Parathyroid adenoma (tissue), 2 donors: ENCODE data around the gene SNX33.
"Not testable (repeated sequence)": the region's sequence is repeated elsewhere in the genome, so short reads cannot be mapped to it uniquely, and the experiment has no call there.

Experiments used
- H2AFZ ChIP-seq: fragments of 300-600 bp; sonication (generic); one replicate; pipeline ENCODE4 v1.7.0; 2017; ENCODE audit warnings: antibody characterized with exemption, mild to moderate bottlenecking
- H3K27ac ChIP-seq: fragments of 300-600 bp; sonication (generic); one replicate; pipeline ENCODE4 v1.7.0; 2017
- H3K27me3 ChIP-seq: fragments of 300-600 bp; sonication (generic); one replicate; pipeline ENCODE4 v1.7.0; 2017; ENCODE audit warnings: low read length; ENCODE audit not compliant: control insufficient read depth, insufficient read depth
- H3K36me3 ChIP-seq: fragments of 300-600 bp; sonication (generic); one replicate; pipeline ENCODE4 v1.7.0; 2017; ENCODE audit warnings: low read length; ENCODE audit not compliant: control insufficient read depth, insufficient read depth
- H3K4me1 ChIP-seq: fragments of 300-600 bp; sonication (generic); one replicate; pipeline ENCODE4 v1.7.0; 2017; ENCODE audit warnings: control low read depth
- H3K4me2 ChIP-seq: fragments of 300-600 bp; sonication (generic); one replicate; pipeline ENCODE4 v1.7.0; 2017; ENCODE audit warnings: low read length
- H3K4me3 ChIP-seq: fragments of 300-600 bp; sonication (generic); one replicate; pipeline ENCODE4 v1.7.0; 2017; ENCODE audit warnings: low read depth, low read length
- H3K79me2 ChIP-seq: fragments of 300-600 bp; sonication (generic); one replicate; pipeline ENCODE4 v1.7.0; 2017; ENCODE audit warnings: control low read depth
- H3K9ac ChIP-seq: fragments of 300-600 bp; sonication (generic); one replicate; pipeline ENCODE4 v1.7.0; 2017; ENCODE audit warnings: mild to moderate bottlenecking
- H3K9me3 ChIP-seq: fragments of 300-600 bp; sonication (generic); one replicate; pipeline ENCODE4 v1.7.0; 2017; ENCODE audit warnings: low read length; ENCODE audit not compliant: control insufficient read depth
- CTCF ChIP-seq: fragments of 300-600 bp; sonication (generic); IDR thresholded peaks from one replicate; pipeline ENCODE4 v1.7.0; 2017; ENCODE audit warnings: antibody characterized with exemption, mild to moderate bottlenecking
- donor health status: primary hyperparathyroidism.

SNX33 gene

GRCh38 chr15:75686212-75686642 is 38.5 kb downstream of the SNX33 start:
- not testable (repeated sequence) for H3K9ac ChIP-seq, H3K4me1 ChIP-seq, H3K27ac ChIP-seq, H3K9me3 ChIP-seq, H3K27me3 ChIP-seq, H3K4me2 ChIP-seq, H3K79me2 ChIP-seq, H3K4me3 ChIP-seq, H3K36me3 ChIP-seq, H2AFZ ChIP-seq
- peak; percentile 47 for TF ChIP-seq CTCF

GRCh38 chr15:75687486-75688277 is 40.0 kb downstream of the SNX33 start:
- Histone ChIP-seq H3K4me1 (no peaks in the 10 kb centered on the region), H3K27me3 (no peaks in the 10 kb centered on the region), H3K9me3 (no peaks in the 10 kb centered on the region), H3K4me3 (no peak overlapping the region), H3K36me3 (no peaks in the 10 kb centered on the region), H3K9ac (no peak overlapping the region), H3K79me2 (no peaks in the 10 kb centered on the region), H3K4me2 (no peak overlapping the region), H3K27ac (no peak overlapping the region), H2AFZ (no peak overlapping the region)
- no peak for TF ChIP-seq CTCF

GRCh38 chr15:75688278-75688557 is 40.5 kb downstream of the SNX33 start:
- H3K9ac ChIP-seq = no peak overlapping the region

GRCh38 chr15:75688831-75689230 is 41.1 kb downstream of the SNX33 start:
- Histone ChIP-seq H3K27me3 (no peaks in the 10 kb centered on the region), H2AFZ (no peak overlapping the region), H3K36me3 (no peaks in the 10 kb centered on the region), H3K27ac (no peak overlapping the region), H3K4me1 (no peaks in the 10 kb centered on the region), H3K4me3 (no peak overlapping the region), H3K79me2 (no peaks in the 10 kb centered on the region), H3K9me3 (no peaks in the 10 kb centered on the region), H3K9ac (no peak overlapping the region), H3K4me2 (no peak overlapping the region)
- TF ChIP-seq CTCF = no peak

More at GRCh38 chr15:75688278-75688557, 40.5 kb downstream of the SNX33 start:
- Histone ChIP-seq H2AFZ (no peak overlapping the region), H3K9me3 (no peaks in the 10 kb centered on the region), H3K27me3 (no peaks in the 10 kb centered on the region), H3K4me1 (no peaks in the 10 kb centered on the region), H3K27ac (no peak overlapping the region), H3K4me3 (no peak overlapping the region), H3K4me2 (no peak overlapping the region), H3K36me3 (no peaks in the 10 kb centered on the region), H3K79me2 (no peaks in the 10 kb centered on the region)
- no peak for TF ChIP-seq CTCF

GRCh38 chr15:75689429-75689828 is 41.7 kb downstream of the SNX33 start:
- H2AFZ ChIP-seq, H3K27ac ChIP-seq, H3K79me2 ChIP-seq, H3K4me2 ChIP-seq, H3K27me3 ChIP-seq, H3K4me3 ChIP-seq, H3K9me3 ChIP-seq, H3K36me3 ChIP-seq, H3K4me1 ChIP-seq, H3K9ac ChIP-seq: not testable (repeated sequence)

- H3K36me3 ChIP-seq, H3K27ac ChIP-seq, H3K9ac ChIP-seq, H3K4me3 ChIP-seq, H2AFZ ChIP-seq, H3K9me3 ChIP-seq, H3K27me3 ChIP-seq, H3K4me2 ChIP-seq, H3K4me1 ChIP-seq, H3K79me2 ChIP-seq: not testable (repeated sequence)
Measured at GRCh38 chr15:75692311-75692710, 44.6 kb downstream of the SNX33 start.

GRCh38 chr15:75693028-75693427 is 45.3 kb downstream of the SNX33 start:
- H3K4me2 ChIP-seq, H3K27me3 ChIP-seq, H3K4me3 ChIP-seq, H2AFZ ChIP-seq, H3K9ac ChIP-seq, H3K79me2 ChIP-seq, H3K36me3 ChIP-seq, H3K27ac ChIP-seq, H3K9me3 ChIP-seq, H3K4me1 ChIP-seq: not testable (repeated sequence)
